ENCODE measurements around the gene DFFB. TPM values are rescaled to one million over a fixed set of nuclear protein-coding genes. Genes with fewer than 3 reads are reported as not detected.

Gene DFFB
- total and polyA plus RNA-seq, 9 of the 15 experiments (the other 6 are each of a cell fraction or from before 2014, with no cell fraction given), result 2.3 to 15.8 (median 11.5) TPM

GRCh38 chr1:3900969-3901529, 43.8 kb downstream of the DFFB start (continued):
- no peak for TF ChIP-seq ZFP36 (IDR thresholded peaks at IDR 0.05; ENCODE audit: low read depth, low read length, partially characterized antibody)
- no peak for TF ChIP-seq ZNF507 (tag; conservative IDR thresholded peaks at IDR 0.05)
- no peak; the same call in 1 of the 2 replicates for TF ChIP-seq SMARCE1 (IDR thresholded peaks at IDR 0.05)
- TF ChIP-seq MAZ (CRISPR knock-in tag; conservative IDR thresholded peaks at IDR 0.05 in 1 of 2, IDR thresholded peaks at IDR 0.05 in 1 of 2), result peak; percentile 75 to 90
- TF ChIP-seq FOSL1 (tag; conservative IDR thresholded peaks at IDR 0.05), result no peak
- TF ChIP-seq TARDBP (IDR thresholded peaks at IDR 0.05), result peak; percentile 81; the same call in 1 of the 2 replicates
- no peak for TF ChIP-seq SIRT6 (IDR thresholded peaks at IDR 0.05; ENCODE audit: low read depth, low read length)
- TF ChIP-seq RBBP5 (IDR thresholded peaks at IDR 0.05; ENCODE audit: borderline replicate concordance, insufficient read depth, low read length, poor library complexity, severe bottlenecking), result peak; percentile 51
- TF ChIP-seq HDAC3 (IDR thresholded peaks at IDR 0.05; ENCODE audit: borderline replicate concordance, partially characterized antibody), result no peak
- TF ChIP-seq ATF4 (CRISPR knock-in tag; IDR thresholded peaks at IDR 0.05), result no peak
- TF ChIP-seq CREM (IDR thresholded peaks at IDR 0.05; ENCODE audit: low read depth), result peak; percentile 81
- TF ChIP-seq ARNT (IDR thresholded peaks at IDR 0.05), result no peak
- no peak for TF ChIP-seq ATF1 (CRISPR knock-in tag; IDR thresholded peaks at IDR 0.05)
- TF ChIP-seq ATF1 (tag; IDR thresholded peaks at IDR 0.05), result peak; percentile 78
- peak; percentile 78 to 82 for TF ChIP-seq E2F6 (IDR thresholded peaks at IDR 0.05; ENCODE audit: borderline replicate concordance in 1 of 2, extremely low read depth in 1 of 2, insufficient read depth in 1 of 2, insufficient read length in 1 of 2, low read depth in 1 of 2, low read length in 1 of 2, poor library complexity in 1 of 2, severe bottlenecking in 1 of 2)
- no peak for TF ChIP-seq BDP1 (IDR thresholded peaks at IDR 0.05; ENCODE audit: insufficient read depth, insufficient read length)
- peak; percentile 17 for TF ChIP-seq SAP30 (IDR thresholded peaks at IDR 0.05; ENCODE audit: borderline replicate concordance, insufficient read depth, low read depth, low read length, poor library complexity, severe bottlenecking)
- TF ChIP-seq FOXP4 (CRISPR knock-in tag; IDR thresholded peaks at IDR 0.05; ENCODE audit: borderline replicate concordance), result peak; percentile 53; the same call in 1 of the 2 replicates
- no peak for TF ChIP-seq HINFP (tag; conservative IDR thresholded peaks at IDR 0.05; ENCODE audit: low read depth)
- TF ChIP-seq PTBP1 (IDR thresholded peaks at IDR 0.05; ENCODE audit: low read depth, low read length), result 0 out of 2 replicates have a peak, but pooled peaks have one; percentile 0
- TF ChIP-seq MEIS2 (IDR thresholded peaks at IDR 0.05; ENCODE audit: partially characterized antibody), result no peak

Data from K562 (cell line).